NB4 (cell line): Measurements from ENCODE around the gene TP73.

Experiments
- DNase-seq: peaks from one replicate; pipeline ENCODE4 v3.0.0; 2010; ENCODE audit warnings: low read depth
- H3K4me3 ChIP-seq: one replicate; pipeline ENCODE4 v1.5.1; 2011; ENCODE audit warnings: mild to moderate bottlenecking, low read depth, low read length, moderate library complexity
- CTCF ChIP-seq: IDR thresholded peaks from one replicate; pipeline ENCODE4 v1.5.1; 2012; ENCODE audit warnings: low read depth, low read length
- MYC ChIP-seq: IDR thresholded peaks from 2 replicates; pipeline ENCODE4 v1.6.1; 2011; ENCODE audit warnings: low read depth, low read length
- POLR2A ChIP-seq: IDR thresholded peaks from 2 replicates; pipeline ENCODE4 v1.6.1; 2011; ENCODE audit warnings: mild to moderate bottlenecking; ENCODE audit not compliant: insufficient read length; ENCODE audit errors: extremely low read depth
- TF ChIP-seq, protein P1 (sequence below): IDR thresholded peaks from 2 replicates; pipeline ENCODE4 v1.6.1; 2011; ENCODE audit warnings: low read depth, low read length

The TP73 gene

GRCh38 chr1:3642919-3643675 lies 9.2 kb upstream of the TP73 start:
- no peak for DNase-seq
- TF ChIP-seq, protein P1, sequence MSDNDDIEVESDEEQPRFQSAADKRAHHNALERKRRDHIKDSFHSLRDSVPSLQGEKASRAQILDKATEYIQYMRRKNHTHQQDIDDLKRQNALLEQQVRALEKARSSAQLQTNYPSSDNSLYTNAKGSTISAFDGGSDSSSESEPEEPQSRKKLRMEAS = no peak
- TF ChIP-seq CTCF = no peak
- no peak for TF ChIP-seq MYC
- TF ChIP-seq POLR2A = no peak
- H3K4me3 ChIP-seq = no peak overlapping the region

DNA sequence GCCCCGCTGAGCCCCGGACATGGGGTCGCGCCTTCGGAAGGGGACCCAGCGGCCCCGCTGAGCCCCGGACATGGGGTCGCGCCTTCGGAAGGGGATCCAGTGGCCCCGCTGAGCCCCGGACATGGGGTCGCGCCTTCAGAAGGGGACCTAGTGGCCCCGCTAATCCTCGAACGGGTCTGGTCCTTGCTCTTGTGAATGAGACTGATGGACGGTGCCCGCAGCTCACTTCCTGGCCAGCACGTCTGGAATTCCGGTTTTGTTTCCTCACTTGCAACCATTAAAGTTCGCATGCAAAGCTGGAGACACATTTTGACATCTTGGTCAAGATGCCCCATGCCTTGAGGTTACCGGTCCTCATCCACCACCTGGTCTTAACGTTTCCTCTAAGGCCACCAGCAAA lies 8.0 kb upstream of the TP73 start:
- TF ChIP-seq POLR2A (no peak), MYC (no peak), CTCF (no peak)
- TF ChIP-seq, protein P1 = no peak
- no peak for DNase-seq
- H3K4me3 ChIP-seq = no peak overlapping the region

DNA sequence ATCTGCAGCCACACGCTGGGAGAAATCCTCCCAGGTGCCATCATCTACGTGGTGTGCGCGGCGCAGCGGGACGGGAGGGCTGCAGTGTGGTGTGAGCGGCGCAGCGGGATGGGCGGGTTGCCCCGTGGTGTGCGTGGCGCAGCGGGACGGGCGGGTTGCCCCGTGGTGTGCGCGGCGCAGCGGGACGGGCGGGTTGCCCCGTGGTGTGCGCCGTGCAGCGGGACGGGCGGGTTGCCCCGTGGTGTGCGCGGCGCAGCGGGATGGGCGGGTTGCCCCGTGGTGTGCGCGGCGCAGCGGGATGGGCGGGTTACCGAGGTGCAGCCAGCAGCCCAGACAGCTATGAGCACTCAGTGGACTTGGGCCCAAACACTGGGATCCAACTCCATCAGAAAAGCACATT lies 7.1 kb upstream of the TP73 start:
- no peak for DNase-seq
- TF ChIP-seq MYC = no peak
- no peak for TF ChIP-seq POLR2A
- TF ChIP-seq, protein P1 = no peak
- TF ChIP-seq CTCF = no peak
- H3K4me3 ChIP-seq = no peak overlapping the region

GRCh38 chr1:3645666-3646355 lies 6.5 kb upstream of the TP73 start:
- no peak overlapping the region for H3K4me3 ChIP-seq
- no peak for DNase-seq
- TF ChIP-seq MYC (no peak), POLR2A (no peak), CTCF (no peak)
- TF ChIP-seq, protein P1 = no peak

GRCh38 chr1:3646596-3646995 lies 5.7 kb upstream of the TP73 start:
- TF ChIP-seq POLR2A (no peak), MYC (no peak), CTCF (no peak)
- TF ChIP-seq, protein P1 = no peak
- DNase-seq = no peak
- H3K4me3 ChIP-seq = no peak overlapping the region
